Measurements from ENCODE around the gene SUFU. TPM values are rescaled to one million over a fixed set of nuclear protein-coding genes. Genes with fewer than 3 reads are reported as not detected.
"Not testable (repeated sequence)": the region's sequence is repeated elsewhere in the genome, so short reads cannot be mapped to it uniquely, and the experiment has no call there.

The SUFU gene
- total and polyA plus RNA-seq, 8 donors, result 0.29 to 26.3 (median 3.7) TPM

GRCh38 chr10:102493771-102494170 is 10.0 kb upstream of the SUFU start:
- WGBS, 5 donors, result 79 to 88% (median 85%) methylated on average over 2 of the region's 2 CpGs
- no peak for DNase-seq
- Histone ChIP-seq H3K27ac (peak overlapping the region in 1 of 5 donors; percentile 44), H3K4me1 (peaks cover 20 to 76% (median 47%) of the 10 kb centered on the region in 4 donors), H3K9me3 (no peaks in the 10 kb centered on the region), H3K27me3 (no peaks in the 10 kb centered on the region), H3K36me3 (peaks cover 13 to 46% (median 32%) of the 10 kb centered on the region in 4 donors), H3K4me3 (no peak overlapping the region)
- TF ChIP-seq POLR2A (IDR thresholded peaks at IDR 0.05) (no peak), POLR2AphosphoS5 (IDR thresholded peaks at IDR 0.05) (no peak), EP300 (IDR thresholded peaks at IDR 0.05) (no peak)
- TF ChIP-seq, protein P1, sequence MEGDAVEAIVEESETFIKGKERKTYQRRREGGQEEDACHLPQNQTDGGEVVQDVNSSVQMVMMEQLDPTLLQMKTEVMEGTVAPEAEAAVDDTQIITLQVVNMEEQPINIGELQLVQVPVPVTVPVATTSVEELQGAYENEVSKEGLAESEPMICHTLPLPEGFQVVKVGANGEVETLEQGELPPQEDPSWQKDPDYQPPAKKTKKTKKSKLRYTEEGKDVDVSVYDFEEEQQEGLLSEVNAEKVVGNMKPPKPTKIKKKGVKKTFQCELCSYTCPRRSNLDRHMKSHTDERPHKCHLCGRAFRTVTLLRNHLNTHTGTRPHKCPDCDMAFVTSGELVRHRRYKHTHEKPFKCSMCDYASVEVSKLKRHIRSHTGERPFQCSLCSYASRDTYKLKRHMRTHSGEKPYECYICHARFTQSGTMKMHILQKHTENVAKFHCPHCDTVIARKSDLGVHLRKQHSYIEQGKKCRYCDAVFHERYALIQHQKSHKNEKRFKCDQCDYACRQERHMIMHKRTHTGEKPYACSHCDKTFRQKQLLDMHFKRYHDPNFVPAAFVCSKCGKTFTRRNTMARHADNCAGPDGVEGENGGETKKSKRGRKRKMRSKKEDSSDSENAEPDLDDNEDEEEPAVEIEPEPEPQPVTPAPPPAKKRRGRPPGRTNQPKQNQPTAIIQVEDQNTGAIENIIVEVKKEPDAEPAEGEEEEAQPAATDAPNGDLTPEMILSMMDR (IDR thresholded peaks at IDR 0.05), result no peak
- intact Hi-C loops (cut with DNase I; ENCODE audit: low total_unique reads), result no loop called here

GRCh38 chr10:102497545-102497944 is 6.2 kb upstream of the SUFU start:
- DNase-seq, result no peak
- intact Hi-C loops (cut with DNase I; ENCODE audit: low total_unique reads), result no loop called here
- Histone ChIP-seq H3K9me3 (no peaks in the 10 kb centered on the region), H3K27me3 (no peaks in the 10 kb centered on the region), H3K27ac (no peak overlapping the region), H3K36me3 (peaks cover 0 to 18% (median 6%) of the 10 kb centered on the region in 4 donors), H3K4me1 (peaks cover 24 to 86% (median 58%) of the 10 kb centered on the region in 4 donors), H3K4me3 (no peak overlapping the region)
- WGBS, 5 donors, result 81 to 100% (median 93%) methylated on average over 1 of the region's 1 CpG
- TF ChIP-seq, protein P1 (IDR thresholded peaks at IDR 0.05), result no peak
- TF ChIP-seq POLR2A (IDR thresholded peaks at IDR 0.05) (no peak), POLR2AphosphoS5 (IDR thresholded peaks at IDR 0.05) (no peak), EP300 (IDR thresholded peaks at IDR 0.05) (no peak)

- Histone ChIP-seq H3K4me3 (no peak overlapping the region), H3K36me3 (peaks cover 0 to 13% (median 6%) of the 10 kb centered on the region in 4 donors), H3K9me3 (no peaks in the 10 kb centered on the region), H3K4me1 (peaks cover 14 to 79% (median 53%) of the 10 kb centered on the region in 4 donors), H3K27me3 (no peaks in the 10 kb centered on the region), H3K27ac (no peak overlapping the region)
- 78 to 92% (median 86%) methylated on average over 3 of the region's 3 CpGs for WGBS, 5 donors
- DNase-seq, result no peak
- TF ChIP-seq, protein P1 (IDR thresholded peaks at IDR 0.05), result no peak
- TF ChIP-seq POLR2AphosphoS5 (IDR thresholded peaks at IDR 0.05), result no peak
- TF ChIP-seq EP300 (IDR thresholded peaks at IDR 0.05), result no peak
- TF ChIP-seq POLR2A (IDR thresholded peaks at IDR 0.05), result no peak
- intact Hi-C loops (cut with DNase I; ENCODE audit: low total_unique reads), result no loop called here
These were observed 4.4 kb upstream of the SUFU start for GRCh38 chr10:102499356-102499755.

DNA sequence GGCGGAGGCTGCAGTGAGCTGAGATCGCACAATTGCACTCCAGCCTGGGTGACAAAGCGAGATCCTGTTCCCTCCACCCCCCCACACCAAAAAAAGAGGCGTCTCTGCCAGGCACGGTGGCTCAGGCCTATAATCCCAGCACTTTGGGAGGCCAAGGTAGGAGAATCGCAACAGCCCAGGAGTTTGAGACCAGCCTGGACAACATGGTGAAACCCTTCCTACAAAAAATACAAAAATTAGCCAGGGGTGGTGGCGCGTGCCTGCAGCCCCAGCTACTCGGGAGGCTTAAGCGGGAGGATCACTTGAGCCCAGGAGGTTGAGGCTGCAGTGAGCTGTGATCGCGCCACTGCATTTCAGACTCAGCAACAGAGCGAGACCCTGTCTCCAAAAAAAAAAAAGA is 3.1 kb upstream of the SUFU start:
- intact Hi-C loops (cut with DNase I; ENCODE audit: low total_unique reads); H3K9me3 ChIP-seq; H3K36me3 ChIP-seq; H3K27me3 ChIP-seq; DNase-seq: not testable (repeated sequence)
- 90 to 95% (median 95%) methylated on average over 13 of the region's 13 CpGs for WGBS, 5 donors
- Histone ChIP-seq H3K4me1 (peaks cover 14 to 81% (median 63%) of the 10 kb centered on the region in 4 donors), H3K4me3 (peak overlapping the region in 2 of 4 donors; percentile 99 to 100), H3K27ac (peak overlapping the region in 2 of 5 donors; percentile 95 to 96)

GRCh38 chr10:102501201-102502028 is 2.4 kb upstream of the SUFU start:
- DNase-seq, result no peak
- peak overlapping the region; percentile 57 to 96 (median 95) for H3K27ac ChIP-seq
- no peaks in the 10 kb centered on the region for H3K27me3 ChIP-seq
- H3K4me1 ChIP-seq, result peaks cover 14 to 80% (median 63%) of the 10 kb centered on the region in 4 donors
- intact Hi-C loops (cut with DNase I; ENCODE audit: low total_unique reads), result no loop called here
- WGBS, 5 donors, result 2 to 3% (median 2%) methylated on average over 23 of the region's 23 CpGs
- TF ChIP-seq EP300 (IDR thresholded peaks at IDR 0.05) (no peak), POLR2A (IDR thresholded peaks at IDR 0.05) (no peak), POLR2AphosphoS5 (IDR thresholded peaks at IDR 0.05) (no peak)
- TF ChIP-seq, protein P1 (IDR thresholded peaks at IDR 0.05), result no peak
- no peaks in the 10 kb centered on the region for H3K36me3 ChIP-seq
- peak overlapping the region; percentile 67 to 100 (median 96) for H3K4me3 ChIP-seq
- H3K9me3 ChIP-seq, result no peaks in the 10 kb centered on the region

Data from stomach (tissue), 9 donors.